Measurements from ENCODE around the gene NR0B1.

- TF ChIP-seq CTCF (IDR thresholded peaks at IDR 0.05) = no peak
- TF ChIP-seq CEBPB (IDR thresholded peaks at IDR 0.05) = no peak
Measured at GRCh38 chrX:30349946-30350345, 40.8 kb upstream of the NR0B1 start.
